Breast epithelium (tissue), 3 donors: ENCODE data around the gene BAZ2B.

ENCODE experiments used
- POLR2A ChIP-seq: fragments of 450-650 bp; IDR thresholded peaks from one replicate; pipeline ENCODE4 v1.6.1; 2016; ENCODE audit warnings: antibody characterized with exemption, mild to moderate bottlenecking, moderate library complexity
- TF ChIP-seq, protein P1 (sequence below), 3 donors: fragments of 450-650 bp; IDR thresholded peaks; one replicate each; pipeline ENCODE4 v1.5.1; 2016 to 2017; ENCODE audit warnings: antibody characterized with exemption in 3 of 3, mild to moderate bottlenecking in 3 of 3, moderate library complexity in 3 of 3

DNA sequence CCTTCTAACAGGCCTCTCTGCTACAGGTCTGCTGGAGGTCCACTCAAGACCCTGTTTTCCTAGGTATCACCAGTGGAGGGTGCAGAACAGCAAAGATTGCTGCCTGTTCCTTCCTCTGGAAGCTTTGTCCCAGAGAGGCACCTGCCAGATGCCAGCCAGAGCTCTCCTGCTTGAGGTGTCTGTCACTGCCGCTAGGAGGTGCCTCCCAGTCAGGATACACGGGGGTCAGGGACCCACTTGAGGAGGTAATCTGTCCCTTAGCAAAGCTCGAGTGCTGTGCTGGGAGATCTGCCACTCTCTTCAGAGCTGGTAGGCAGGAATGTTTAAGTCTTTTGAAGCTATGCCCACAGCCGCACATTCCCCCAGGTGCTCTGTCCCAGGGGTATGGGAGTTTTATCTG, 140.6 kb downstream of the BAZ2B start:
- TF ChIP-seq, protein P1, sequence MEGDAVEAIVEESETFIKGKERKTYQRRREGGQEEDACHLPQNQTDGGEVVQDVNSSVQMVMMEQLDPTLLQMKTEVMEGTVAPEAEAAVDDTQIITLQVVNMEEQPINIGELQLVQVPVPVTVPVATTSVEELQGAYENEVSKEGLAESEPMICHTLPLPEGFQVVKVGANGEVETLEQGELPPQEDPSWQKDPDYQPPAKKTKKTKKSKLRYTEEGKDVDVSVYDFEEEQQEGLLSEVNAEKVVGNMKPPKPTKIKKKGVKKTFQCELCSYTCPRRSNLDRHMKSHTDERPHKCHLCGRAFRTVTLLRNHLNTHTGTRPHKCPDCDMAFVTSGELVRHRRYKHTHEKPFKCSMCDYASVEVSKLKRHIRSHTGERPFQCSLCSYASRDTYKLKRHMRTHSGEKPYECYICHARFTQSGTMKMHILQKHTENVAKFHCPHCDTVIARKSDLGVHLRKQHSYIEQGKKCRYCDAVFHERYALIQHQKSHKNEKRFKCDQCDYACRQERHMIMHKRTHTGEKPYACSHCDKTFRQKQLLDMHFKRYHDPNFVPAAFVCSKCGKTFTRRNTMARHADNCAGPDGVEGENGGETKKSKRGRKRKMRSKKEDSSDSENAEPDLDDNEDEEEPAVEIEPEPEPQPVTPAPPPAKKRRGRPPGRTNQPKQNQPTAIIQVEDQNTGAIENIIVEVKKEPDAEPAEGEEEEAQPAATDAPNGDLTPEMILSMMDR (IDR thresholded peaks at IDR 0.05), result no peak
- no peak for TF ChIP-seq POLR2A
